ENCODE data around the gene NKD1.
A peak's percentile ranks its signal among the peaks of the same experiment; 100 is the strongest.

NKD1 gene

DNA sequence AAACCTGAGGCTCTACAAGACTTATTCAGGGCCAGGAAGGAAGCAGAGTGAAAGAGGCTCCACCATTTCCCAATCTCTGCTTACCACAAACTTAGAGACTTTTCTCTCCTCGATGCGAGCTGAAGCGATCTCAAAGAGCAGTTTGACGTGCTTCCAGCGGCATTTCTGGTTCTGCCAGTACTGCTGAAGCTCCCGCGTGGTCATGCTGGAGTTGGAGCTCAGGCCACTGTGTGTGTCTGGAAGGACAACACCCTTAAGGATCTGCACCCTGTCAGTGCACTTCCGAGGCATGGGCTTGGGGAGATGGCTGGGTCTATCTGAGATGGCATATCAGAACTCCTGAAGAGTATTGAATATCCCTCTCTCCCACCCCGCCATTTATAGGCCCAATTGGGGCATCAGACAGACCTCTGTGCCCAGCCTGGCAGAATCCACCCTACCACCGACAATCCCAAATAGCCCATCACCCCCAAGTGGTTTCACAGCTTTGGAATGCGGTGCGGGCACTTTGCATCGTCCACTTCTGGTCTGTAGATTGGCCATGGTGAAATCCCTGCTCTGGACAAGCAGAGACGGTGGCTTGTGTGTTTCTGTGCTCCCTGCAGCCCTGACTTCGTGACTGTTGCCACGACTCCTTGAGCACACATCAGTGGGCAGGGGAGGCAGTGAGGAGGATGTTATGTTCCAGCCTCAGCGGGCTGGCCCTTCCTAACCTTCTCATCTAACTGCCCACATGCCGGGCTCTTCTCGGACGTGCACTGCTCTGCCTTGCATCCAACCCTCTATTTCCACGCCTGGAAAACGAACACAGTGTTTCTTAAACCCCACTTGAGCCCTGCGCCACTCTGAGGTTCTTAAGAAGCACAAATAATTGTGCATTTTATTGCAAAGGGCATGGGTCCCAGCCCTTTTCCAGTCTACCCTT, 127.8 kb downstream of the NKD1 start:
- DNase-seq (ENCODE audit: low spot score) = no peak

DNA sequence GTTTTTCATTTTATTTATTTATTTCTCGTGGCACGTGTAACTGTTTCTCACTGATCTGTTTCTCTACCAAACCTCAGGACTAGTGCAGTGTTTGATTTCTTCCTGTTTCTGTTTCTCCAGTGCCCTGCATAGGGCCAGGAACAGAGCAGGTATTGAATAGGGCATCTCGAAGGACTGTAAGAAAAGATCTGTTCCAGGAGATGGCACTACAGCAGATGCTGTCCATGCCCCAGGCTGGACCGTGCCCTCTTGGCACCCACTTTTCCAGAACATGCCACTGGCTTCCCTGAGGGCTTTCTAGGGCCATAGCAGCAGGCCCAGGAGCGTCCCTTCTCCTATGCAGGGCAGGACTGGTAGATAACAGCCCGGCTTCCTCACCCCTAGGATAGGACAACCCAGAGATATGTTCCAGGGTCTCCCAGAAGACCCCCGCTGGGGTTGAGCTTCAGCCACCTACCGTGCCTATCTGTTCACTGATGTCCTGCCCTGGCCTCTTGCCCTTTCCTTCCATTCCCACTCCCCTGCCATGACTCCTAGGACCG, 128.6 kb downstream of the NKD1 start:
- DNase-seq (ENCODE audit: low spot score) = no peak

GRCh38 chr16:50677351-50677750, 129.2 kb downstream of the NKD1 start:
- DNase-seq (ENCODE audit: low spot score) = no peak

- DNase-seq (ENCODE audit: low spot score) = no peak
Measured at GRCh38 chr16:50678531-50678930, 130.3 kb downstream of the NKD1 start.

DNA sequence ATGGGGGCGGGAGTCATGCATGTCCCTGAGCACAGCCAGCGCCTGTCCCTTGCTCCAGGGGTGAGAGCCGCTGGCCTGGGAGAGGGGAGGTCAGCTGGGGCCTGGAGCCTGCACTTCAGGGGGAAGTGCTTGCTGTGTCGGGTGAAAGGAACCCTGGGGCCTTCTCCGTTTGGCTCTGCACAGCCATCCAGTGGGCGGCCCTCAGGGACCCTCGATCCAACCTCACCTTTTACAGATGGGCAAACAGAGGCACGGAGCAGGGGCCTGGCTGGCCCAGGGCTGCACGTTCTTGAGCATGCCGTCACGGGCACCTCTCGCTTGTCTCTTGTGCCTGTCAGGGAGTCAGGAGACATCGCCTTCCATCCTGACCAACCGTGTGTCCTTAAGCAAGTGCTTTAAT, 131.1 kb downstream of the NKD1 start:
- no peak for DNase-seq (ENCODE audit: low spot score)

GRCh38 chr16:50679676-50680555, 131.7 kb downstream of the NKD1 start:
- no peak for DNase-seq (ENCODE audit: low spot score)

GRCh38 chr16:50680556-50680893, 132.3 kb downstream of the NKD1 start:
- DNase-seq (ENCODE audit: low spot score) = no peak

DNA sequence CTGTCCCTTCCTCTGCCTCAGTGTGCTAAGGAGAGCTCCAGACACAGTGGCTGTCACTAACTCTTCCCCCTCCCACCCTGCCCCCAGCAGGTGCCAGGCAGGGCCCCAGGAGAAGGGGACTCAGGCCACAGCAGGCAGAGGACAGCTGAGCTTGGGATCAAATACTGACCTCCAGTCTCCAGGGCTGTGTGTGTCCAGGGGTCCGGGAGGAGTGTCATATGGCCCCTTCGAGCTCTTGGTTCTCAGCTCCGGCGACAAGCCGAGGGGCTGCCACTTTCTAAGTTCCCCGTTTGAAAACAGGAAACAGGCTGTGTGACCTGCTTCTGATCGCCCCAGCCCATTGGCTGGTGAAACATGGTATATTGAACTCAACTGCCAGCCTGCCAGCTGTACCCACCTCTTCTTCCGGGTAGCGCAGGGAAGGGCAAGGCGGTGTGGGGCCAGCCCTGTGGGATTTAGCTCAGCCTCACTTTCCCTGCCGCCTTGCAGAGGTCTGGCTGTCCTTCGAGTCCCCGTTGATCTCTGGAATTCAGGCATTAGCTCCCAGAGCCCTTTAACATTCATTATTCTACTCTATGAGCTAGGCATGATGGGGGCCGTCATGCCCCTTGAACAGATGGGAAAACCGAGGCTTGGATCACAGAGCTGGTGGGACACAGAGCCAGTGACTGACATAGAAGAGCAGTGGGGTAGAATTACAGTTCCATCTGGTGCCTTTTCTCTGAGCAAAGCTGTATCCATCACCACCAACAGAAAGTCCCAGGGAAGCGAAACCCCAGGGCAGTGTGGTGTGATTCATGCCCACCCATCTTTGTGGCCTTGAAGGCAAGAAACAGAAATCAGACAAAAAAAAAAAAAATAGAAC, 133.1 kb downstream of the NKD1 start, which contains the start of gene SNX20:
Gene SNX20, minus strand, starts transcription at position 292 of the 865 bp plus-strand sequence. CDS start 3,786 bp downstream, outside the sequence.
- no peak for DNase-seq (ENCODE audit: low spot score)

DNA sequence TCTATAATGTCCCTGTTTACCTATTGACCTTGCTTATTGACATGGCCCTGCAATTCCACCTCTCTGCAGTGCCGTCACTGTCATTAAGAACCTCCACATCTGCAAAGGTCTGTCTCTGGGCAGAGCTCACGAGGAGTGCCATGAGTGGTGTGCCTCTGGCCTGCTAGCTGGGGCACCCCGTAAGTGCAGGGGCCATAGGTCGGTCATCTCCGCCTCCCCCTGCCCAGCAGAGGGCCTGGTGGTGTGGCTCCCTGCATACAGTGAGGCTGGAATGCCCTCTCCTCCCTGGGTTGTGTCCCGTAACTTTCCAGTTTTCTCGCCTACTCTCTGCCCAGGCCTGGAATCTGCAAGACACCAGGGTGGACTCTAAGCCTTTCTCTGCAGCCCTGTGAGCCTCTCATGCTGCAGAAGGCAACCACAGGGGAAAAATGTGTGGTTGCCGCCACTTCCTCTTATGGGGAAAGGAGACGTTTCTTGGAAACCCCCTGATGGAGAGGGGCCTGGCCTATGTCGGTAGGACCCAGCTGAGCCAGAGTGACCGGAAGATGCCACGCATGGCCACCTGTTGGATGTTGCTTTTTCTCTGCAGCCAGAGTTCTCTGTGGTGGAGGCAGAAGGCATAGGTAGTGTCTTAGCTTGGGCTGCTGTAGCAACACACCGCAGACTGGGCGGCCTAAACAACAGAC, 135.6 kb downstream of the NKD1 start:
- DNase-seq (ENCODE audit: low spot score) = no peak

GRCh38 chr16:50684823-50685461, 136.7 kb downstream of the NKD1 start:
- no peak for DNase-seq (ENCODE audit: low spot score)

DNA sequence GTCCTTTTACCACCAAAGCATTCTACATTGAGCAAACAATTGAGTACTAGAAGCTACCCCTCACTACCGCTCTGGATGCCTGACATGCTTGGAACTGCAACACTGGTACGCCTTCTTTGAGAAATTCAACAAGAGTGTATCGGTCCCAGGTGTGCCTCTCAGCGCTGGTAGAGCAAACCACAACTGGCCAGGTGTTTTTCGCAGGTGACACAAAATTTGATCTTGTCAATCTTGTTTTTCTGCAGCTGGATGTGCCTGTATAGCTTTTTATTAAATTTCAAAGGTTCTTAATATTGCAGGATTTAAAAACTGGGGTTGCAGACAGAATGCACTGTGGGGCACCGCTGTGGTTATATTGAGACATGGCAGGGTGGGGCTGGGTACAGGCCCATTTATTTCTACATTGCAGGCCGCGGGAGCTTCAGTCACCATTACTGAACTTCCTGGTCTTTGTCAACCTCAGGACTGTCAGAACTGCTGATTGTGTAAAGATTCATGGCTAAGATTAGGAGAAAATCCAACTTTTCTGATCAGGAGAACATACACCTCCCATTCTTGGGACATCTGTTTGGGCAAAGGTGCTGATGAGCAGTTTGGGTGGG, 137.4 kb downstream of the NKD1 start:
- DNase-seq (ENCODE audit: low spot score) = no peak

DNA sequence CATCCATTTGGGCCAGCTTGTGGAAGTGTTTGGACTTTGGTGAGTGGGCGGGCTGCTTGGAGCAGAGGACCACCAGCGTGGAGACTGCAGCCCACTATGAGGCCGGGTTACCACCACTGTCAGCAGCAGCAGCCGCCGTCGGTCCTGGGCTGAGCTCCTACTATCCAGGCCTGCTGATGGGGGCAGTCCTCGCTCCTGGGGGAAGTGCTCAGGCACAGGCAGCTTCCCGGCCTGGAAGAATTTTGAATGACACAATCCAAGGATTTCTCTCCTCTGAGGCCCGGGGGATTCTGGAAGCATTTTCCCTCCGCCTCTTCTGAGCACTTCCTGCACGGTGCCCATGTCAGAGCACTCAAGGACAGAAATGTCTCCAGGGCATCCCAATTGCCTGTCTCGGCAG, 139.9 kb downstream of the NKD1 start:
- DNase-seq (ENCODE audit: low spot score) = no peak

DNA sequence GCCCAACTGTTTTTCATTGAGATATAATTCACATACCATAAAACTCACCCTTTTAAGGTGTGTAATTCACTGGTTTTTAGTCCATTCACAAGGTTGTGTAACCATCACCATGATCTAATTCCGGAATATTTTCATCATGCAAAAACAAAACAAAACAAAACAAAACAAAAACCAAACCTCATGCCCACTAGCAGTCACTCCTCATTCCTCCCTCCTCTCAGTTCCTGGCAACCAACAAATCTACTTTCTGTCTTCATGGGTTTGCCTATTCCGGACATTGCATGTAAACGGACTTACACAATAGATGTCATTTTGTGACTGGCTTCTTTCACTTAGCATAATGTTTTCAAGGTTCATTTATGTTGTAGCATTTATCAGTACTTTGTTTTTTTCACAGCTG, 140.7 kb downstream of the NKD1 start:
- no peak for DNase-seq (ENCODE audit: low spot score)

DNA sequence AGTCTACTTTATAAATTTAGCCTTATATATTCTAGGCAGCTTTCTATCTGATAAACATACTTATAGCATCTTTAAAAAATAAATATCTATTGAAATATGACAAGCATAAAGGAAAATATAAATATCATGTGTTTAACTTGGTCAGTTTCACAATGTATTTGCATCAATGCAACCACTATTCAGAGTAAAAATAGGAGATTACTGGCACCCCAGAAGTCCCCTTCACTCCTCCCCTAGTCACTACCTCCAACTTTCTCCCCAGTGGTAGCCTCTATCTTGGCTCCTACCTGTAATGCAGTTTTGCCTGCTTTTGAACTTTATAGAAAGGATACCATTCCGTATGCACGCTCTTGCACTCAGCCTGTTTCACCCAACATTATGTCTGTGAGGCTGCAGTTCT, 142.0 kb downstream of the NKD1 start:
- DNase-seq (ENCODE audit: low spot score) = no peak

- DNase-seq (ENCODE audit: low spot score) = no peak
Measured at GRCh38 chr16:50692644-50692998, 144.4 kb downstream of the NKD1 start.

- DNase-seq (ENCODE audit: low spot score) = peak; percentile 20
Measured at GRCh38 chr16:50692999-50693781, 145.0 kb downstream of the NKD1 start, which contains the start of gene NOD2. Gene NOD2 (plus strand): TSS chr16:50693606. CDS start chr16:50699496, 5,890 bp downstream.

GRCh38 chr16:50694206-50694605, 146.0 kb downstream of the NKD1 start:
- DNase-seq (ENCODE audit: low spot score) = no peak

DNA sequence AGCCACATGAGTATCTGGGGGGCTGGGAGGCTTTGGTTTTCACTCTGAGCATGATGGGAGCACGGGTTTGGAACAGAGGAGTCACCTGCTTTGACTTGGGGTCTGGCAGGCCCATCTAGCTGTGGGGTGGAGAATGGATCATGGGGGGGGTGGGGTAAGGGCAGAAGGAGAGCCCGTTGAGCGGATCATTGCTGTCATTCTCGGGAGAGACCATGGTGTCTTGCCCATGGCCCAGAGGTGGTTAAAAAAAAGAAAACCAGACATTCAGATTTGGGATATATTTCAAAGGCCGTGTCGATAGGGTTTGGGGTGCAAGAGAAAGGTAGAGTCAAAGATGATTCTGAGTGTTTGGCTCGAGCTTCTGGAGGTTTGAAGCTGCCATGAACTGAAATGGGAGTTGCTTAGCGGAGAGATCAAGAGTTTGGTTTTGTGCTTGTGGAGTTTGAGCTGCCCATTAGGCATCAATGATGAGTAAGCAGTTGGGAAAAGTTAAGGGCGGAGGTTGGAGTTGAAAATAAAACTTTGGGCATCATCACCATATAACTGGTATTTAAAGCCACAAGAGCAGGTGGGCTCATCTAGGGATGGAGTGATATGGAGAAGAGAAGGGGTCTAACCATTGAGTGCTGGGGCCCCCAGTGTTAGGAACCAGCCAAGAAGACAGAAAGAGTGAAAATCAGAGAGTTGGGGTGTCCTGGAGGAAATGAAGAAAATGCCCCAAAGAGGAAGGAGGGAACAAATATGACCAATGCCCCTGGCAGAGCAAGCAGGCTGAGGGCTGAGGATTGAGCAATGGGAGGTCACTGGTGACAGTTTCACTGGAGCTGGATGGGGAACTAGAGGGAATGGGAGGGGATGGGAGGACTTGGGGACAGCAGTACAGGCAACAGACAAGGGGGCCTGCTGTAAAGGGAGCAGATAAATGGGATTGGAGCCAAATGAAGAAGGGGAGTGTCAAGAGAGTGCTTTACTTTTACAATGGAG, 147.1 kb downstream of the NKD1 start:
- no peak for DNase-seq (ENCODE audit: low spot score)
